Stimulated activated CD8-positive, alpha-beta memory T cell treated with anti-CD3 and anti-CD28 coated beads, Interleukin-15, amount 100 ng/mL, for 48 hours (primary cell): ENCODE data around the gene HOXA9.

Experiments
- DNase-seq, 2 donors: peaks; one replicate each; pipeline ENCODE4 v3.0.0-alpha.2; 2020; ENCODE audit warnings: low read depth in 2 of 2

HOXA9 gene

GRCh38 chr7:27165089-27165995, at the start of gene HOXA9:
Gene HOXA9 (minus strand): TSS chr7:27165537. CDS start chr7:27165457, 80 bp downstream.
- no peak for DNase-seq

- DNase-seq, result no peak
These were observed 49.1 kb upstream of the HOXA9 start for GRCh38 chr7:27214239-27214950.

DNA sequence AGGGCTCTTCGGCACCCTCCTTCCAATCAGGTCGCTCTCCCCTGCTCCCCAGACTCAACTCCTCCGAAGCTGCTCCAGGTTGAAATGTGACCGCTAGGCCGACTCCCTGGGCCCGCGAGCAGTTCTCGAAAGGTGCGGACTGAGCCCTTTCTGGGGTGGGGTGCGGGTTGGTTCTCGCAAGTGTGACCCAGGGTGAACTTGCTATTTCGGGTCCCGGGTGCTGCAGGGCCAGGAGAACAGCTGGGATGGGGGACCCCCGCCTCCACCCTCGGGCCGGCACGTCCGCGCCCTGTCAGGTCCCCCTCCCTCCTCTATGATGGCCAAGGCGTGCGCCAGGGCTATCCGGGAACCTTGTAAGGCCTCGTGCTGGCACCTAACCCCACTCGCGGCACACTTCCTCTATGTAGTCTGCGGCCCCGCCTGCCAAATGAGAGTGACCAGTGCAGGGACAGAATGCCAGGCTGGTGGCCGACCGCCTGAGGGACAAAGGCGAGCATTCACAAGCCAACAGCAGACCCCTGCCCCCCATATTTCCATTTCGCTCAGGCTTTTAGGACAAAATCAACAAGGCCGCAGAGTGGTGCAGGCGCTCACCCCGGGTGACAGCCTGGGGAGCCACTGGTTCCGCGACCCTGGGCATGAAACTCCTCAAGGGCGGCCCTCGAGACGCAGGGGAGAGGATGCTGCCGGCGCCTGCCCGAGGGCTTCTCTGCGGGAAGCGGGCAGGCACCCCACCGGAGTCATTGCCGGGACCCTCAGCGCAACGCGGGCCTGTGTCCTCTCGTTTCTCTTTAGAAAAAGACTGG, 48.3 kb upstream of the HOXA9 start:
- no peak for DNase-seq

GRCh38 chr7:27212497-27213432, 47.4 kb upstream of the HOXA9 start:
- no peak for DNase-seq

DNA sequence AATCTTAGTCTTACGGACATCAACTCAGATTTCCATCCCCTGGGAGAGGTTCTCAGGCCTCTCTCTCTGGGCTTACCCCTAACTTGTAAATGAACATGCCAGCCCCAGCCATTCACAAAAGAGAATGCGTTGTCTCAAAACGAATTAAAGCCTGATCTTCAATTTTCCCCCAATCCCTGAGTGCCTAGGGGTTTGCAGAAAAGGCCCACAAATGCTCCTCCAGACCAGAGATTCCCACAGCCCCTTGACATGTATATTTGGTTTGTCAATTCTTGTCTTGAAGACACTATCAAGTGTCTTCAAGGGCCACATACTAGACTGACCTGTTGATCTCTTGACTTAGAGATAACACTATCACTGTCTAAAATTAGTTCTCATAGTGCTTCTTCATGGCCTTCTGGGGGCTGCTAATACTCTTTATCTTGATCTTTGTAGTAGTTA, 46.4 kb upstream of the HOXA9 start:
- no peak for DNase-seq

- no peak for DNase-seq
These were observed 45.7 kb upstream of the HOXA9 start for GRCh38 chr7:27211084-27211446.

DNA sequence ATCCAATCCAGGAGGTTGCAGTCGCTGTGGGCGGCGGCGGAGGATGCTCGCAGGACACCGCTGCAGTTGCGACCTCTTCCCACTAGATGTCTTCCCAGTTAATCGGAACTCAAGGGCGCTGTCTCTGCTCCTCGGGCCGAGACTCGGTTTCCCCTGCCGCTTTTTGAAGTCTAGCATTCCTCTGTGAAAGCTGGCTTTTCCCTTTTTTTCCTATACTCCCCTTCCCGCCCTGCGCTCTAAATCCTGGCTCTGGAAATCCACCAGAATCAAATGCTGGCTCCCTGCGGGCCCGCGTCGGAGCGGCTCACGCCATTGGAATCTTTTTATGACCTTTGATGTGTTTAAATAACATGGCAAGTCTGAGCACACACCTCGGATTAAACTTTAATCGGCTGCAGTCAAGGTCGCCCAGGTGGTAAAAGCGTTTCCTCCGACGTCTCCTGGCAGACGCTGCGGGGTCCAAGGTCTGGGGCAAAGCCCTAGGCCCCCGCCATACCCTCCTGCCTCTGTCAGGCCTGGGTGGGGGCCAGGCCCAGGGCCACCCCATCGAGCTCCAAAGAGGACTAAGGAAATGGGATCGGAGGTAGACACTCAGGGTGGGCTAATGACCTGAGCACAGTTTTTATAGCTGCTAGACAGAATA, 45.2 kb upstream of the HOXA9 start:
- no peak for DNase-seq

- no peak for DNase-seq
These were observed 44.6 kb upstream of the HOXA9 start for GRCh38 chr7:27209933-27210440.

DNA sequence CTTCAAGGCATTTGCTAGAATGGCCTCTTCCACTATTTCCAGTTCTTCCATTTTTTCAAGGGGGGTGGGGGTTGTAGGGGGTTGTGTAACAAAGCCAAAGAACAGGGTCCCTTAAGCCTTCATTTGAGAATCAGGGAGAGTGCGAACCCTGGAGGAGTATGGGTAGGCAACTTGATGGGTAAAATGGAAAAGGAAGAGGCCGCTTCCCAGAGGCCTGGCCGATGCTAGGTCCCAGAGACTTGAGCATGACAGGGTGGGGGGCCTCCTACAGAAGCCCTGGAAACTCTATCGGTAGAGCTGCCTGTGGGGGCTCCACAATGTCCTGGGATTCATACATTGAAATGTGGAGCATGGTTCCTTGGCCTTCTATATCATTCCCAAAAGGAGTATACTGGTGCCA, 43.7 kb upstream of the HOXA9 start:
- DNase-seq, result no peak

DNA sequence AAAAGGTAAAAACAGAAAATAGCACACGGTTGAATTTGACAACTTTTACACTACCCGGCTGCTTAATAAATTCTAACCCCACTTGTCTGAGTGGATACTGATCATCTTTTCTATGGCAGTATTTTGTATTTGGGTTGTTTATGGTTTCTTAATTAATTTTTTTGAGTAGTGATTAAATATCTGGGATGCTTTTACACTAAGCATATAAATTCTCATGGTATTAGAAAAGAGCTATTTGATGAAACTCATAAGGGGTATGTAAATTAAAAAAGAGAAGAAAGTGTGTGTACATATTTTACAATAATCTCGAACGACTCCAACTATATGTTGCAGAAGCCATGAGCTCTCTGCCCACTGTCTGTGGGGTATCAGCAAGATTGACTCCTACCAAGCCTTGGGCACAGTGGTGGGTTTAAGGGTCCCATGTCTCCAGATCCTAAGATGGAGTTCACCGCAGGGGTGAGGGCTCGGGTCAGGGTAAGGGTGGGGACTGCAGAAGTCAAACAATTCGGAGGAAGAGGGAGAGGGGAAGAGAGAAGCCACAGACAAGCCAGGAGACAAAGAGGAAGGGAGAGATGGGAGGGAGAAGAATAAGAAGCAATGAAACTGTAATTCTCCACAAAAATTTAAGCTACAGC, 42.1 kb upstream of the HOXA9 start:
- no peak for DNase-seq

DNA sequence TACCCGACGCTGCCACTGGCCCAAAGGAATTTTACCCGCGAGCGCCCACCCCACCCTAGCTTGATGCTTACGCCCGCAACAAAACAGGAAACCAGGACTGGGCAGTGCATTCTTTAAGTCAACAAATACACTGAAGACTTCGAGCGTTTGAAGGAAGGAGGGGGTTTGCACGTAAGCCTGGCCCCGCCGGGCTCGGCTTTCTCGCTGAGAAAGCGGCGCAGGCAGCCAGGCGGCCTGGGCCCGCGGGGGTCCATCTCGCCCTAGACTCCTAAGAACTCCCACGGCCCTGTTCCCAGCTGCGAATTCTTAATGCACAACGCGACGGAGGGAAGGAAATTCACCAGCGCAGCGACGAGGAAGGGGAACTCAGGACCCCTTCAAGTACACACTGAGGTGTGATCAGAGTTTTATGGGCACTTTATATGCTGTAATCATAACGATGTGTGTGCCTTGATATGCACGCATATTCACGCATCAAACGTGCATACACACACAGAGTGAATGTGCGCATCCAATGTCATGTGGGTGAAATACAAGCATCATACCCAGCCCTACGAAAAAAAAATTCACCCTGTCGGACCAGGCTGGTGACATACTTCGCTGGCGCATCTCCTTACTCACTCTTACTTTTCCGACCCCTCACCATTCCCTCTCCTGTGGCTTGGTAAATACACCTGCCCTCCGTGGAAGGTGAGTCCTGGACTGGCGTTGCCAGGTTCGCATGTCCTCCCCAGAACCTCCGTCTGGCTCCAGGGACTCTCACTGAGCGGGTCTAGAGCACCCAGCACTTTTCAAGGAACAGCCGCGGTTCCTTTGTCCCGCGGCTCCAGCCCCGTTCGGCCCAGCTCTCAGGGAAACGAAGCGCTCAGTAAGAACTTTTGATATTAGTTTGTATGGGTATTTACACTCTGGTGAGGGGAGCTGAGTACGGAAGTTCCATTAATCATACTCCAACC, 40.3 kb upstream of the HOXA9 start:
- DNase-seq, result no peak

- no peak for DNase-seq
These were observed 39.5 kb upstream of the HOXA9 start for GRCh38 chr7:27204851-27205322.

- DNase-seq, result no peak
These were observed 38.7 kb upstream of the HOXA9 start for GRCh38 chr7:27203964-27204594.

DNA sequence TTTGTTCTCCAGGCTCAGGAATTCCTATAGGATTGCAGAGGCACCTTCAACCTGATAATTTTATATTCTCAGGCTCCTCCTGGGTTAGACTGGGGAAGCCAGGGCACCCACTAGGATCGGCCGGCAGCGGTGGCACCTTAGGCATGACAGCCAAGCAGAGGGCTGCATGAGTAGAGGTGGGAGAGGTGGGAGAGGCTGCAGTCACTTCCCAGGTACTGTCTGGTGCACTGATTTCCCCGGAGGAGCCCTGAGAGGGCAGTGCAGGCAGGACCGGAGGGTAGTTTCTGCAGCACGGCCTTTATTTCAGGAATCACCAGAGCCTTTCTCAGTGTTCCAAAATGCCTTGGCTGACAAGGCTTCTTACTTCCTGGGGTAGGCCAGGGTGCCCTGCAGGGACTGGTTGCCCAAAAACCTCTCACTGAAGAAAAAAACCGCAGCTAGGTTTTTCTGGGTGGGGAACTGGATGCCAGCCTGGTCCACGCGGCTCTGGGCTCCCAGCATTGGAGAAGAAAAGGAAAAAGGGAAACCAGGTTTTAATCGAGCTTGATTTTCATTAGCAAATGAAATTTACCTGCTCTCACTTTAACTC, 38.1 kb upstream of the HOXA9 start:
- no peak for DNase-seq

- DNase-seq, result no peak
These were observed 37.5 kb upstream of the HOXA9 start for GRCh38 chr7:27202862-27203134.

- DNase-seq, result no peak
These were observed 36.9 kb upstream of the HOXA9 start for GRCh38 chr7:27202018-27202861.

DNA sequence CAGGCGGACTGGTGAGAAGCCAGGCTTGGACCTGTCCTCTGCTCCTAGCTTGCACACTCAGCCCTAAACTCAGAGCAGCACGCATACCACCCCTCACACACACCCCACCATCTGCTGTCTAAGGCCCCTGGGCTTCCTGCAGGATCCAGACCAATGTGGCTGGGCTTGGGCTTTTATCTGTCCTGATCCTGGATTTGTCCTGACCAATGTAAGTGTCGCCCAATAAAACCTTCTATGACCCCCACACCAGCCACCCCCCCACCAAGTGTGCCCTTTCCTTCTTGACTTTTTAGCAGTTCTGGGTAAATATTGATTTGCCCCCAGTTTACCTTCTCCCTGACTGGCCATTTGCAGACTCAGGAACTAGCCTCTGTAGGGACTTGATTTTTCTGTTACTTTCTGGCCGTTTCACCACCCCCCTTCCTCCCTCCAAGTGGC, 36.3 kb upstream of the HOXA9 start:
- DNase-seq, result no peak
